Sigmoid colon (tissue), 4 donors: ENCODE data around the gene ASPG.

ENCODE experiments used
- POLR2A ChIP-seq, 2 donors: fragments of 450-650 bp; IDR thresholded peaks; one replicate each; pipeline ENCODE4 v1.6.1; 2016; ENCODE audit warnings: antibody characterized with exemption in 2 of 2, mild to moderate bottlenecking in 2 of 2, moderate library complexity in 2 of 2
- POLR2AphosphoS5 ChIP-seq, 4 donors: sonication (generic); formaldehyde crosslinking; IDR thresholded peaks; one replicate each; pipeline ENCODE4 v1.6.1; 2017; ENCODE audit warnings: antibody characterized with exemption in 4 of 4
- TF ChIP-seq, protein P1 (sequence below), 4 experiments: fragments of 450-650 bp in 3 of 4; fragments of 200-600 bp in 1 of 4; IDR thresholded peaks; one replicate each; pipeline ENCODE4 v1.5.1; 2016 to 2019; ENCODE audit warnings: antibody characterized with exemption in 4 of 4, mild to moderate bottlenecking in 3 of 4, moderate library complexity in 2 of 4

GRCh38 chr14:104135904-104136471 lies 50.5 kb downstream of the ASPG start:
- TF ChIP-seq, protein P1, sequence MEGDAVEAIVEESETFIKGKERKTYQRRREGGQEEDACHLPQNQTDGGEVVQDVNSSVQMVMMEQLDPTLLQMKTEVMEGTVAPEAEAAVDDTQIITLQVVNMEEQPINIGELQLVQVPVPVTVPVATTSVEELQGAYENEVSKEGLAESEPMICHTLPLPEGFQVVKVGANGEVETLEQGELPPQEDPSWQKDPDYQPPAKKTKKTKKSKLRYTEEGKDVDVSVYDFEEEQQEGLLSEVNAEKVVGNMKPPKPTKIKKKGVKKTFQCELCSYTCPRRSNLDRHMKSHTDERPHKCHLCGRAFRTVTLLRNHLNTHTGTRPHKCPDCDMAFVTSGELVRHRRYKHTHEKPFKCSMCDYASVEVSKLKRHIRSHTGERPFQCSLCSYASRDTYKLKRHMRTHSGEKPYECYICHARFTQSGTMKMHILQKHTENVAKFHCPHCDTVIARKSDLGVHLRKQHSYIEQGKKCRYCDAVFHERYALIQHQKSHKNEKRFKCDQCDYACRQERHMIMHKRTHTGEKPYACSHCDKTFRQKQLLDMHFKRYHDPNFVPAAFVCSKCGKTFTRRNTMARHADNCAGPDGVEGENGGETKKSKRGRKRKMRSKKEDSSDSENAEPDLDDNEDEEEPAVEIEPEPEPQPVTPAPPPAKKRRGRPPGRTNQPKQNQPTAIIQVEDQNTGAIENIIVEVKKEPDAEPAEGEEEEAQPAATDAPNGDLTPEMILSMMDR (IDR thresholded peaks at IDR 0.05), result no peak
- no peak for TF ChIP-seq POLR2AphosphoS5 (IDR thresholded peaks at IDR 0.05)
- TF ChIP-seq POLR2A (IDR thresholded peaks at IDR 0.05), result no peak
